OCI-M2 (cell line): ENCODE results near the gene MED22.

Source experiments
- DNase-seq: peaks from one replicate; lab custom pipeline; 2025; ENCODE audit not compliant: unreplicated experiment; lab: John Stamatoyannopoulos, UW

Gene MED22

GRCh38 chr9:133356391-133357091, 8.6 kb upstream of the MED22 start, which contains the start of the genes SURF1 and SURF2:
SURF1 (minus strand) TSS chr9:133356487; CDS start chr9:133356453, 34 bp downstream.
SURF2 (plus strand) TSS chr9:133356550; CDS start chr9:133356593, 43 bp downstream.
- no peak for DNase-seq

- no peak for DNase-seq
Observed at GRCh38 chr9:133355881-133356357, 8.0 kb upstream of the MED22 start.

GRCh38 chr9:133354766-133355165, 6.8 kb upstream of the MED22 start:
- DNase-seq = no peak

GRCh38 chr9:133353548-133353947, 5.6 kb upstream of the MED22 start:
- no peak for DNase-seq

GRCh38 chr9:133352635-133353340, 4.9 kb upstream of the MED22 start:
- DNase-seq = no peak

GRCh38 chr9:133351908-133352634, 4.1 kb upstream of the MED22 start:
- peak; percentile 48 for DNase-seq

GRCh38 chr9:133351526-133351907, 3.6 kb upstream of the MED22 start:
- DNase-seq = no peak

- no peak for DNase-seq
Observed at GRCh38 chr9:133349965-133350616, 2.2 kb upstream of the MED22 start.

- no peak for DNase-seq
Observed at GRCh38 chr9:133348718-133349573, 1.0 kb upstream of the MED22 start.

GRCh38 chr9:133347515-133347984, 381 bp downstream of the MED22 start:
- no peak for DNase-seq

- DNase-seq = no peak
Observed at GRCh38 chr9:133346021-133346785, 1.7 kb downstream of the MED22 start.

GRCh38 chr9:133345596-133345995, 2.3 kb downstream of the MED22 start:
- DNase-seq = no peak

- DNase-seq = no peak
Observed at GRCh38 chr9:133344979-133345378, 3.0 kb downstream of the MED22 start.

GRCh38 chr9:133344071-133344470, 3.9 kb downstream of the MED22 start:
- no peak for DNase-seq

GRCh38 chr9:133342570-133342969, 5.4 kb downstream of the MED22 start:
- DNase-seq = no peak

GRCh38 chr9:133342069-133342406, 5.9 kb downstream of the MED22 start:
- no peak for DNase-seq

- DNase-seq = no peak
Observed at GRCh38 chr9:133341369-133342068, 6.4 kb downstream of the MED22 start.

- DNase-seq = no peak
Observed at GRCh38 chr9:133340916-133341315, 7.0 kb downstream of the MED22 start.

- DNase-seq = no peak
Observed at GRCh38 chr9:133340256-133340655, 7.7 kb downstream of the MED22 start.
